OCI-LY3 (cell line): Measurements from ENCODE around the gene AHNAK2.
"Not testable (repeated sequence)": the region's sequence is repeated elsewhere in the genome, so short reads cannot be mapped to it uniquely, and the experiment has no call there.

Source experiments
- CTCF ChIP-seq: fragments of 200-600, 300-600 bp; sonication (generic); IDR thresholded peaks from 2 replicates; pipeline ENCODE4 v1.5.1; 2014; ENCODE audit warnings: antibody characterized with exemption, low read length, low read depth
- EZH2phosphoT487 ChIP-seq: fragments of 200-600 bp; shearing (Covaris generic); IDR thresholded peaks from 2 replicates; pipeline ENCODE4 v1.6.1; 2018; ENCODE audit warnings: antibody characterized with exemption, mixed run types, low read depth

- not testable (repeated sequence) for TF ChIP-seq CTCF, EZH2phosphoT487
Observed at GRCh38 chr14:104945266-104945665, 32.9 kb downstream of the AHNAK2 start.
